Tongue (tissue), 2 donors: ENCODE results near the gene HNRNPH1. TPM values are rescaled to one million over a fixed set of nuclear protein-coding genes. Genes with fewer than 3 reads are reported as not detected.
"Not testable (repeated sequence)": the region's sequence is repeated elsewhere in the genome, so short reads cannot be mapped to it uniquely, and the experiment has no call there.

Experiments used
- DNase-seq: peaks from one replicate; pipeline ENCODE4 v3.0.0-alpha.2; 2015
- total RNA-seq: library from RNA; depleted of rRNA; stranded (reverse); fragments of >200 nt; gene quantifications from one replicate; pipeline ENCODE4 v1.2.3, GENCODE V29; 2014

Gene HNRNPH1
- total RNA-seq = 726 TPM

GRCh38 chr5:179623003-179623905, at the start of gene HNRNPH1:
Gene HNRNPH1 (minus strand): TSS chr5:179623671. CDS start chr5:179623133, 538 bp downstream.
- peak; percentile 100 for DNase-seq

DNA sequence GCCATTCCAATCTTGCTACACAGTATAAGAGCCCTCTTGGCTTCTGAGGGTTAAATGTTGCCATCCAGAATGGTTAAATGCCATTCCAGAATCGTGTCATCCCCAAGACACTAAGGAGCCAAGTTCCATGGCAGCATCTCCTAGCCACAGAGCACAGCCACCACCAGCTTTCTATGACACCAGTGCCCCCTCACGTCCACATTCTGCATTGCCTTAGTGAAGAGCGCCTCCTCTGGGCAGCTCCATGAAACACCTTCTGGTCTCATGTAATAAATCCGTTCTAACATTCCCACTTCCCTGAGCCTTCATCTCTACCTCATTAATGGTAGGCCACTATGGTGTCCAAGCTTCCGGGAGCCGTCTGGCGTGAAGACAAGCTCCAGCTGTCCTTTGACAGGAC, 44.9 kb upstream of the HNRNPH1 start:
- DNase-seq = peak; percentile 52

DNA sequence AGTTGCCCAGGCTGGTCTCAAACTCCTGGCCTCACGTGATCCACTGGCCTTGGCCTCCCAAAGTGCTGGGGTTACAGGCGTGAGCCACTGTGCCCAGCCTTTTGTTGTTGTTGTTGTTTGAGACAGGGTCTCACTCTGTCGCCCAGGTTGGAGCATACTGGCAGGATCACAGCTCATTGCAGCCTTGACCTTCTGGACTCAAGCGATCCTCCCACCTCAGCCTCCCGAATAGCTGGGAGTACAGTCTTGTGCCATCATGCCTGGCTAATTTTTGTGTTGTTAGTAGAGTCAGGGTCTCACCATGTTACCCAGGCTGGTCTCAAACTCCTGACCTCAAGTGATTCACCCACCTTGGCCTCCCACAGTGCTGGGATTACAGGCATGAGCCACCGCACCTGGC, 38.2 kb upstream of the HNRNPH1 start:
- not testable (repeated sequence) for DNase-seq

DNA sequence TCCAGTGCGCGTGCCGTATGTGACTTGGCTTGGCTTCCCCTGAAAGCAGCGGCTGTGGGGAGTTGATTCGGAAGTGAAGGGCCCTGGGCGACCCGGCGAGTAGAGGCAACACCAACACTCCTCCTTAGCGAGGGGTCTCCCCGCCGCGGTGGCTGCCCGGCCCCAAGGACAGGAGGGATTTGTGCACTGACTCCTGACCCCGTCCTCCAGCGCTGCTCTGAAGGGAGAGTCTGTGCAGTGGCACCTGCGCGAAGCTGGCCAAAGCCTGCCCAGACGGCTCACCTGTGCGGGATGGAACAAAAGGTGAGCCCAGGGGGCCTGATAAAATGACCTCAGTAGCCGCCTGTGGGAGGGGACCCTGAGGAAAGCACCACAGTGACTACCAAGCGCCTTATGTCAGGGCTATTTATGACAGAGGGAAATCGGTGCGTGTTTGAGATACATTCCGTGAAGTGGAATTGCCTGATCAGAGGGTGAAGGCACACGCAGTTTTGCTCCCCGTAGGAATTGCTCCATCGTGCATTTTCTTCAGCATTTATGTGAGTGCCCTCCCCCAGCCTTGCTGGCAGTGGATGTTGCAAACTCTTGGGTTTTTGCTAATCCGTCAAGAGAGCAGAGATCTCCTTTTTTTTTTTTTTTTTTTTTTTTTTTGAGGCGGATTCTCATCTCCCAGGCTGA, 34.8 kb upstream of the HNRNPH1 start:
- peak; percentile 9 for DNase-seq

DNA sequence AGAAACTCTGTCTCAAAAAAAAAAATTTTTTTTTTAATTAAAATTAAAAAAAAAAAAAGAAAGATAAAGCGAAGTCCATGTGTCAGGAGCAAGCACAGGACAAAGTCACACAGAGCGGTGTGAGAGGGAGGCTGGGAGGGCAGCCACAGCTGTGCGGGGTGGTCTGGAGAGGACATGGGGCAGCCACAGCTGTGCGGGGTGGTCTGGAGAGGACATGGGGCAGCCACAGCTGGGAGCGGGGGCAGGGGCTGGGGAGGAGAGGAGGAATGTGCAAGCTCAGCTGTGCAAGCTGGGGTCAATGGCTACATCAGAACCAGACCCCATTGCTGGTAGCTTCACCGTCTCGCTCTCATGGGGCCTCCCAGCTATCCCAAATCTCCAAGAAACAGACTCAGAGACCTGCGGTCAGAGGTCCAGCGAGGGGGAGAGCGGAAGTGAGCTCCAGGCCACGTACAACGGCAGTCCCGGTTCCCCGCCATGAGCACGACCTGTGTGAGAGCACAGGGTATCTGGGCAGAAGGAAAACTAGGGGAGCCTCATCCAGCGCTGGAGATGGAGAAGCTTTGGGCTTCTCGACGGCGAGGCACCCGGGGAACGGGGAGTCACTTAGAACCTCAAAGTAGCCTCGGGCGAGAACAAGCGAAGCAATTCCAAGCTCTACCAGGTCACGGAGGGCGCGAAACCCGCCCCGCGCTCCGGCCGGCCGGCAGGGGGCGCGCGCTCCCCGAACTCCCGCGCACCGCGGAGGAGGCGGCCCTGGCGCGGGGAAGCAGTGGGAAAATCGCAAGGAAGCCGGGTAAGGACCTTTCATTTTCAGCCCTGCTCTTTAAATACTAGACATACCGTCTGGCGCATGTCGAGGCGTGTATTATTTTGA, 34.1 kb upstream of the HNRNPH1 start:
- DNase-seq = not testable (repeated sequence)

GRCh38 chr5:179653135-179653534, 29.7 kb upstream of the HNRNPH1 start:
- peak; percentile 13 for DNase-seq

GRCh38 chr5:179650245-179650644, 26.8 kb upstream of the HNRNPH1 start:
- not testable (repeated sequence) for DNase-seq

- DNase-seq = not testable (repeated sequence)
Measured at GRCh38 chr5:179649166-179649703, 25.8 kb upstream of the HNRNPH1 start.

GRCh38 chr5:179648410-179648809, 24.9 kb upstream of the HNRNPH1 start:
- no peak for DNase-seq

DNA sequence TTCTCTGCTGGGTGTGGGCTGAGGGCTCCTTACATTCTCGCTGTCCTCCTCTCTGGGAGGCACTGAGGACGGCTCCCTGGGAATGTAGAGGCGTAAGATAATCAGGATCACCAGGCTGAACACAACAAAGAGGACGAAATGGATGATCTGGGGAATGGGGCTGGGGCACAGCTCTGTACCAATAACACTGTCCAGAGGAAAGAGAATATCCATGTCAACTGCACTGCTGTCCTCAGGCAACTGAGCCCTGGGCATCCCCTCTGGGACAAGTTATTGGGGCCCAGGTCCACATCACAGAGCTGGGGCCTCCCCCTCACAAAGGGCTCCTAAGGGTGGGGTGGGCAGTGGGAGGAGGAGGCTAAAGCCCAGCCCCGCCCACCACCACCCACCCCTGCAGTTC, 21.3 kb upstream of the HNRNPH1 start:
- not testable (repeated sequence) for DNase-seq

- not testable (repeated sequence) for DNase-seq
Measured at GRCh38 chr5:179643141-179643920, 19.9 kb upstream of the HNRNPH1 start.

DNA sequence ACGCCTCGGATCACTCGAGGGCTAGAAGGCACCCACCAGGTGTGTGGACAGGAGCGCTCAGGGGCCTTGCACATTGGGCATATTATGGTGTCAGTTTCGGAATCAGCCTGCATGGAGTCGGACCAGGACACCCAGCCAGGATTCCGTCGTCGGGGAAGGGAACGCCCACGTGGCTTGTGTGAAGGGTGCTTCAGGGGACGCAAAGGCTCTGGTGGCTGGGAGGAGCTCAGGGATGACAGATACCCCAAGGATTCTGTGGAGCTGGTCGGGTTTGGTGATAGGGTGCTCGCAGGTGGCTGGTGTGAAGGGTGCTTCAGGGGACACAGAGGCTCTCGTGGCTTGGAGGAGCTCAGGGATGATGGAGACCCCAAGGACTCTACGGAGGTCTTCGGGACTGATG, 19.2 kb upstream of the HNRNPH1 start:
- DNase-seq = not testable (repeated sequence)

GRCh38 chr5:179641745-179642144, 18.3 kb upstream of the HNRNPH1 start:
- not testable (repeated sequence) for DNase-seq

GRCh38 chr5:179639296-179639695, 15.8 kb upstream of the HNRNPH1 start:
- not testable (repeated sequence) for DNase-seq

DNA sequence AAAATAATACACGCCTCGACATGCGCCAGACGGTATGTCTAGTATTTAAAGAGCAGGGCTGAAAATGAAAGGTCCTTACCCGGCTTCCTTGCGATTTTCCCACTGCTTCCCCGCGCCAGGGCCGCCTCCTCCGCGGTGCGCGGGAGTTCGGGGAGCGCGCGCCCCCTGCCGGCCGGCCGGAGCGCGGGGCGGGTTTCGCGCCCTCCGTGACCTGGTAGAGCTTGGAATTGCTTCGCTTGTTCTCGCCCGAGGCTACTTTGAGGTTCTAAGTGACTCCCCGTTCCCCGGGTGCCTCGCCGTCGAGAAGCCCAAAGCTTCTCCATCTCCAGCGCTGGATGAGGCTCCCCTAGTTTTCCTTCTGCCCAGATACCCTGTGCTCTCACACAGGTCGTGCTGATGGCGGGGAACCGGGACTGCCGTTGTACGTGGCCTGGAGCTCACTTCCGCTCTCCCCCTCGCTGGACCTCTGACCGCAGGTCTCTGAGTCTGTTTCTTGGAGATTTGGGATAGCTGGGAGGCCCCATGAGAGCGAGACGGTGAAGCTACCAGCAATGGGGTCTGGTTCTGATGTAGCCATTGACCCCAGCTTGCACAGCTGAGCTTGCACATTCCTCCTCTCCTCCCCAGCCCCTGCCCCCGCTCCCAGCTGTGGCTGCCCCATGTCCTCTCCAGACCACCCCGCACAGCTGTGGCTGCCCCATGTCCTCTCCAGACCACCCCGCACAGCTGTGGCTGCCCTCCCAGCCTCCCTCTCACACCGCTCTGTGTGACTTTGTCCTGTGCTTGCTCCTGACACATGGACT, 11.1 kb upstream of the HNRNPH1 start:
- not testable (repeated sequence) for DNase-seq

- not testable (repeated sequence) for DNase-seq
Measured at GRCh38 chr5:179633501-179634369, 10.3 kb upstream of the HNRNPH1 start.

GRCh38 chr5:179624841-179625271, 1.4 kb upstream of the HNRNPH1 start:
- DNase-seq = no peak

DNA sequence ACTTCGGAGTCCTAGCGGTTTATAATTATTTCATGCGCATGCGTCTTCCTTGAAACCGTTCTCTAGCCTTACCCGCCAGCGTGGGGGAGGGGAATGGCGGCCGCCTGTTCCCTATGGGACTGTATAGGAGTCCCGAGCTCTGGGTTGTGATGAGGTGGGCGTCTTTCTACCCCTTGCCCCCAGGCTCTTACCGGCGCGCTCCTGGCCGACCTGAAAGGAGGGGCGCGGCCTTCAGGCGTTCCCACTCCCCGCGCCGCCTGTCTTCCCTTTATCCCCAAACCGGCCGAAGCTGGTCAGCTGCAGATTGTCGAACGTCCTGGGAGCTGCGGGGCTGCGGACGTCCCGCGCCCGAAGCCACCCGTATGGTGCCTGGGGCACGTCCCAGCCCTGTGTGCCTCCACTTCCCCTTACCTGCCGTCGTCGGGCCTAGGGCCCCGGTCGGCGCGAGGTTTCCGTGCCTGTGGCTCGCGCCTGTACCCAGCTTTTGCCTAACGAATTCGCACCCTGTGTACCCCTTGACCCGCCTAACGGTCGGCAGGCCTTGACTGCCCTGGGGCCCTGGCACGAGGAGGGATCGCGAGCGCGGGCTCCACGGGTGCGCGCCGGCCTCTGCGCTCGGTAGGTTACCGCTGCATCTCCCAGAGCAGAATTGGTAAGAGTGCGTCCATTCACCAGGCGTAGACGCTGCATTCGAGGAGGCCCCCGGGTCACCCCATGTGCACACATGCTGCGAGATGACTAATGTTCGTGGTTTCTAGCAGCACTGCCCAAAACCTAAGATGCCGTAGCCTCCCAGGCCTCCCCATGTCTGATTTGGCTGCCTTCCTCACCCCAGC, 653 bp upstream of the HNRNPH1 start:
- no peak for DNase-seq
